ENCODE data around the gene RAB25.

RAB25 gene

DNA sequence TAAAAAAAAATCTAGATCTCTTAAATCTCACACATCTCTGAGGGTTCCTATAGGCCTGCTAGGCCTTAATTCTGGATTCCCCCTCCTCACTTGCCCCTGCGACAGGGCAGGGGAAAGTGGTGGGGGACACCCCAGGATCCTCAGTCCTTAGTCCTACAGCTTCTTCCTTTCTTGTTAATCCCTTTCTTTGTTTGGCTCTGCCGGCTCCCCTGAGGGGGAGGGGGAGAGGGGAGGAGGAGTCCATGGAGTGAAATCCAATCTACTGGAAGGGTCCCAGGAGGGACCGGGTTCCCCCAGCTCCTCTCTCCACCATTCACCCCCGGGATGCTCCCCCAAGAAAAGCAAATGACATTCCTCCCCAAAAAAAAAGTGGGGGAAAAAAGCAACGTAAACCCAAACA lies 12.8 kb downstream of the RAB25 start:
- Histone ChIP-seq H3K79me2 (ENCODE audit: insufficient read depth, low read length) (no peaks in the 10 kb centered on the region), H3K27ac (ENCODE audit: low read depth, low read length) (no peak overlapping the region), H3K4me2 (ENCODE audit: low read depth, low read length, poor library complexity, severe bottlenecking) (no peak overlapping the region), H3K9me3 (ENCODE audit: insufficient read depth, low read length) (no peaks in the 10 kb centered on the region), H3K4me3 (ENCODE audit: insufficient read depth, low read length, poor library complexity, severe bottlenecking) (no peak overlapping the region), H3F3A (ENCODE audit: insufficient read depth) (no peaks in the 10 kb centered on the region), H3K36me3 (ENCODE audit: low read length) (no peaks in the 10 kb centered on the region), H3K9me2 (replicated peaks; ENCODE audit: insufficient read depth, low read length) (no peaks in the 10 kb centered on the region), H2AFZ (ENCODE audit: low read depth, low read length, severe bottlenecking) (no peak overlapping the region), H3K9ac (ENCODE audit: low read length) (no peak overlapping the region), H3K27me3 (ENCODE audit: low read length) (no peaks in the 10 kb centered on the region), H4K20me1 (ENCODE audit: low read depth, low read length) (no peaks in the 10 kb centered on the region)
- TF ChIP-seq, protein P1, sequence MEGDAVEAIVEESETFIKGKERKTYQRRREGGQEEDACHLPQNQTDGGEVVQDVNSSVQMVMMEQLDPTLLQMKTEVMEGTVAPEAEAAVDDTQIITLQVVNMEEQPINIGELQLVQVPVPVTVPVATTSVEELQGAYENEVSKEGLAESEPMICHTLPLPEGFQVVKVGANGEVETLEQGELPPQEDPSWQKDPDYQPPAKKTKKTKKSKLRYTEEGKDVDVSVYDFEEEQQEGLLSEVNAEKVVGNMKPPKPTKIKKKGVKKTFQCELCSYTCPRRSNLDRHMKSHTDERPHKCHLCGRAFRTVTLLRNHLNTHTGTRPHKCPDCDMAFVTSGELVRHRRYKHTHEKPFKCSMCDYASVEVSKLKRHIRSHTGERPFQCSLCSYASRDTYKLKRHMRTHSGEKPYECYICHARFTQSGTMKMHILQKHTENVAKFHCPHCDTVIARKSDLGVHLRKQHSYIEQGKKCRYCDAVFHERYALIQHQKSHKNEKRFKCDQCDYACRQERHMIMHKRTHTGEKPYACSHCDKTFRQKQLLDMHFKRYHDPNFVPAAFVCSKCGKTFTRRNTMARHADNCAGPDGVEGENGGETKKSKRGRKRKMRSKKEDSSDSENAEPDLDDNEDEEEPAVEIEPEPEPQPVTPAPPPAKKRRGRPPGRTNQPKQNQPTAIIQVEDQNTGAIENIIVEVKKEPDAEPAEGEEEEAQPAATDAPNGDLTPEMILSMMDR (IDR thresholded peaks at IDR 0.05; ENCODE audit: insufficient read depth, low read length, poor library complexity, severe bottlenecking): no peak
- TF ChIP-seq EZH2phosphoT487 (conservative IDR thresholded peaks at IDR 0.05; ENCODE audit: low read length): no peak

DNA sequence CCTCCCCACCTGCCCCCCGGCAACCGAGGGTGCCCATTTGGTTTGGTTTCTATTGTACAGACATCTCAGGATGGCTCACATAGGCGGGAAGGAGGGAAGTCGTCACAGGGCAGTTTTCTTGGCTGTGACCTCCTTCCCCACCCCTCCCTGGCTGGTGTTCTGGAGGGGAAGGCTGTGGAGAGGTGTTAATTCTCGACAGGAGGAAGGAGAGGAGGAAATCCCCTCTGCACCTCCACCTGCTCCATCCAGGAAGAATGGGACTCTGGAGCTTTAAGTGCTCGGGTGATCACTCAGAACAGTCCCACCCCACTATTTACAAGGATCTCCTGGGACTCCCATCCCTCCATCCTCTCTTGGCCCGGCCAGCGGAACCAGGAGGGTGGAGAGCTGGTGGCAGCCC lies 13.7 kb downstream of the RAB25 start:
- Histone ChIP-seq H3K4me2 (ENCODE audit: low read depth, low read length, poor library complexity, severe bottlenecking) (no peak overlapping the region), H3K27ac (ENCODE audit: low read depth, low read length) (no peak overlapping the region), H3K36me3 (ENCODE audit: low read length) (no peaks in the 10 kb centered on the region), H3K79me2 (ENCODE audit: insufficient read depth, low read length) (no peaks in the 10 kb centered on the region), H3K27me3 (ENCODE audit: low read length) (no peaks in the 10 kb centered on the region), H4K20me1 (ENCODE audit: low read depth, low read length) (no peaks in the 10 kb centered on the region), H3K9me2 (replicated peaks; ENCODE audit: insufficient read depth, low read length) (no peaks in the 10 kb centered on the region), H3K9ac (ENCODE audit: low read length) (no peak overlapping the region), H3K9me3 (ENCODE audit: insufficient read depth, low read length) (no peaks in the 10 kb centered on the region), H3K4me3 (ENCODE audit: insufficient read depth, low read length, poor library complexity, severe bottlenecking) (no peak overlapping the region), H2AFZ (ENCODE audit: low read depth, low read length, severe bottlenecking) (no peak overlapping the region), H3F3A (ENCODE audit: insufficient read depth) (no peaks in the 10 kb centered on the region)
- TF ChIP-seq EZH2phosphoT487 (conservative IDR thresholded peaks at IDR 0.05; ENCODE audit: low read length): no peak
- TF ChIP-seq, protein P1 (IDR thresholded peaks at IDR 0.05; ENCODE audit: insufficient read depth, low read length, poor library complexity, severe bottlenecking): no peak

DNA sequence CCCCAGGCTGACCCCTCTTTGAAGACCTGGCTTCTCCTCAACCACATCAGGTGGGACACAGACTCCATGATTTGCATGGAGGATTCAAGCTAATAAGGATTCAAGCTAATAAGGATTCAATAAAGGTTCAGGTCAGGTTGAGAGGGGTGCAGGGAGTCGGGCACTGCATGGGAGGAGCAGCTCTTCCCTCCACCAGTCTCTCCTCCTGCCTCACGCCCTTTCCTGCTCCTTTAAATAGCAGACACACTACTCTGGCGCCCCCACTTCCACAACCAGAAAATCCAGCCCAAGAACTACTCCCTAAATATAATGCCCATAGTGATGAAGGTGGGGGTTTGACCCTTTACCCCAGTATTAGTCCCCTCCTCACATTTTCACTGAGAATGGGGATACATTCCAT lies 14.2 kb downstream of the RAB25 start:
- Histone ChIP-seq H3F3A (ENCODE audit: insufficient read depth) (no peaks in the 10 kb centered on the region), H3K79me2 (ENCODE audit: insufficient read depth, low read length) (no peaks in the 10 kb centered on the region), H3K4me3 (ENCODE audit: insufficient read depth, low read length, poor library complexity, severe bottlenecking) (no peak overlapping the region), H3K9me3 (ENCODE audit: insufficient read depth, low read length) (no peaks in the 10 kb centered on the region), H3K36me3 (ENCODE audit: low read length) (no peaks in the 10 kb centered on the region), H3K27me3 (ENCODE audit: low read length) (no peaks in the 10 kb centered on the region), H3K9ac (ENCODE audit: low read length) (no peak overlapping the region), H3K9me2 (replicated peaks; ENCODE audit: insufficient read depth, low read length) (no peaks in the 10 kb centered on the region), H4K20me1 (ENCODE audit: low read depth, low read length) (no peaks in the 10 kb centered on the region), H3K4me2 (ENCODE audit: low read depth, low read length, poor library complexity, severe bottlenecking) (no peak overlapping the region), H2AFZ (ENCODE audit: low read depth, low read length, severe bottlenecking) (no peak overlapping the region), H3K27ac (ENCODE audit: low read depth, low read length) (no peak overlapping the region)
- TF ChIP-seq, protein P1 (IDR thresholded peaks at IDR 0.05; ENCODE audit: insufficient read depth, low read length, poor library complexity, severe bottlenecking): no peak
- TF ChIP-seq EZH2phosphoT487 (conservative IDR thresholded peaks at IDR 0.05; ENCODE audit: low read length): no peak
